Nucleus accumbens (tissue), 56 donors: ENCODE data around the gene SELPLG.
"Not testable (repeated sequence)": the region's sequence is repeated elsewhere in the genome, so short reads cannot be mapped to it uniquely, and the experiment has no call there.

ENCODE experiments used
- DNase-seq, 56 donors: peaks; one replicate each; lab custom pipeline; 2025; lab: John Stamatoyannopoulos, UW

SELPLG gene

DNA sequence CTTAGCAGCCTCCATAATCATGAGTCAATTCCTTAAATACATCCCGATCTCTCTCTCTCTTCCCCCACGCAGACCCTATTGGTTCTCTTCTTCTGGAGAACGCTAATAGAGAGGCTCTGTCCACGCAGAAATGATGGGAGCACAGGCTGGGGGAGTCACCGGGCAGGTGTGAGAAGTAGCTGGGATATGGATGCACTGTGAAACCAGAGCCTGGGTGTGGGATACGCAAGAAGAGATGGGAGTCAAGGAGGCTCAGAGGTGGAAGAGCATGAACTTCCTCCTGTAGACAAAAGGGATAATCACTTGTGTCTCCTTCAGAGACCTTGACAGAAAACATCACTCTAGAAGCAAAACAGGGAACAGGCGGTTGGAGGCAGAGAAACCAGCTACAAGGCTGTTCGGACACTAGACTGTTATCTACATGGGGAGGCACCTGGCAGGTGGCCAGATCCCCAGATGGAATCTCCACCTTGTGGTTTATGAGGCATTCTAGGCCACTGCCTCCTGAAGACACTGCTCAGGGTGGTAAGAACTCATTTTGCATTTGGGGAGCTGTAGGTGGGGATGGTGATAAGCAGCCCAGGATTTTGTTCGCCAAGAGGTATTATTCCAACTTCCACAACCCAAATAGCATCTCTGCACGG is 7.2 kb upstream of the SELPLG start:
- no peak for DNase-seq

GRCh38 chr12:108638997-108639822 is 5.5 kb upstream of the SELPLG start:
- no peak for DNase-seq

DNA sequence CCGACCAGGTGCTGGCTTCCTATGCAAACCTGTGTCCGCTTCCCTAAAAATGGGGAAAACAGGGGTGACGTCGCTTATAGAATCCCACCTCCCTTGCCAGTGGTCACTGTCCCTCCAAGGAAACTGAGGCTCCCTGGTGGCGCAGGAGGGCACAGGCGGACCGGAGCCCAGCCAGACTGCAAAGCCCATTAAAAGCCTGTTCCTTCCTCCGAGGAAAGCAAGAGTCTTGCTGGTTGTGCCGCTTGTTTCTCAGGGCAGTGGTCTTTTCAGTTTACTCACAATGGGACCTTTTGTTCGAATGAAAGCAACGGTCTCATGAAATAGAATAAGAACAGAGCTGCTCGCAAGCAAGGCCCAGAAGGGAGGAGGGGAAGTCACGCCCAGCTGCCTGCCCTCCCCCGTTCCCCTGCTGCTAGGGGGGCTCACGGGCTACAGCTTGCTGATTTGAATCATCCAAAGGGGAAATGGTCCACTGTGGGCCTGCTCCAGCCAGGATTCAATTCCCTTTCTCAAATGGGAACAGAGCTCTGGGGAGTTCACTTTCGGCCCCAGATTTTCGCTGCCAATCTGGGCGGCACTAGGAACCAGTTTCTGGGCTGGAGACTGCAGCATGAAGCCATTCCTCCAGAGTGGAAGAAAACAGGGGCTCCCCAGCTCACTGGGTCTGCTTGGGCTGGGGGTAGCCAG is 4.6 kb upstream of the SELPLG start:
- DNase-seq, result peak; percentile 17 to 89 (median 70)

DNA sequence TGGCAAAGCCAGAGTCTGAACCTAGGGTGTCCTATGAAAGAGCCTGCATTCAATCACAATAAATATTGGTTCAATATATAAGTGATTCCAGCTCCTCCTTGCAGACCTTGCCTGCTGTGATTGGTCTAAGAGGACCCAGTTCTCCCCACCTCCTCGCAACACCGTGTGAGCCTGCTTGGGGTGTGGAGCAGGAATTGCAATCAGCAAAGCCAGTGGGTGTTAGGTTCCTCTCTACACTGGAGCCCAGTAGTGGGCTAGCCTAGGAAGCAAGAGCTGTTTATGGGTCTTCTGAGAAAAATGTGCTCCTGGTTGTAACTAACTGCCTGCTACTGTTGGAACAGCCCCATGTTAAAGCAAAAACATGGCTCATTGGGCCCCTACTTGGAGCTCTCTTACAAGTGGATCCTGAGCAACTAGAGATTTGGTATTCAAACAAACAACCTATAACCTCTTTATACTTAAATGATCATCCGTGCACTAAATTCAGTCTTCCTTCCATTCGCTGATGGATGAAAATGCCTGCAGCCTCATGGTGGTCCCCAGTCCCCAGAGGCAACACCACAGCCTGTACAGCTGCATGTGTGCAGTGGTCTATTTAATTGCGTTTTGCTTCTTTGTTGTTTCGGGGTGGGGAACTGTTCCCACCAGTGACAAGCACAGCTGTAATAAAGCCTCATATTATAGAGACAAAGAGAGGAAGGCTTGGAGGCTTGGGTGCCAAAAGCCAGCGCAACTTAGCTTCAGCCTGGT is 3.7 kb upstream of the SELPLG start:
- DNase-seq, result peak in 3 of 56 donors; percentile 12 to 29 (median 22)

- no peak for DNase-seq
Measured at GRCh38 chr12:108635997-108636808, 2.5 kb upstream of the SELPLG start.

DNA sequence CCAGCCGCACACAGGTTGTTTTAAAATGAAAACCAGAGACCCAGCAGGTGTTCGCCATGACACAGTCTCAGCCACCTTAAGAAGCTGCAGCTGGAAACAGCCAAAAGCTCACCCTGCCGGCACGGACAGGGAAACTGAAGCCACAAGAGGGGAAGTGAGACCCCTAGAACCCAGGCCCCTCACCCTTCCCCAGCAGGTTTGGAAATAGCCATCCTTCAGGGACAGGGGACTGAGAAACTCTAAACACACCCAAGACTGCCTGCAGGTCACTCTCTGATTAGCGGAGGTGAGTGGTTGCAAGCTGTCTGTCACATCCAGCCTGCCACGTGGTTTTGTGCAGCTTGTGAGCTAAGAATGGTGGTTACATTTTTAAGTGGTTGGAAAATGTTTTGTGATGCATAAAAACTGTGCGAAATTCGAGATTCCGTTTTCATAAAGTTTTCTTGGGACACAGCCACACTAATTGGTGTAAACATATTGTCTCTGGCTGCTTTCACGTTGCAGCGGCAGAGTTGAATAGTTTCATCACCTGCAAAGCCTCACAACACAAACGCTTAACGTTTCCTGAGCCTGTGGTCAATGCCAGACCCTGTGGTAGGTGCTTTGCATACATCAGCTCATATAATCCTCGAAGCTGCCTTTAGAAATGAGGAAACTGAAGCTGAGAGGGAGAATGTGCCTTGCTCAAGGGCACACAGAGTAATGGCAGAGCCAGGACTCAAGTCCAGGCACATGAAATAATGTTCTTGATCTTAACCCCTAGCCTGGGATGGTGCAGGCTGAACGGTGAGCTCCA is 1.7 kb upstream of the SELPLG start:
- DNase-seq, result no peak

- DNase-seq, result peak in 2 of 56 donors; percentile 26 to 27
Measured at GRCh38 chr12:108634341-108634751, 652 bp upstream of the SELPLG start.

GRCh38 chr12:108633081-108633533 is 587 bp downstream of the SELPLG start:
- no peak for DNase-seq

GRCh38 chr12:108631261-108631660 is 2.4 kb downstream of the SELPLG start:
- DNase-seq, result not testable (repeated sequence)

GRCh38 chr12:108630481-108631207 is 3.0 kb downstream of the SELPLG start:
- DNase-seq, result no peak

GRCh38 chr12:108629824-108630476 is 3.7 kb downstream of the SELPLG start:
- no peak for DNase-seq

- no peak for DNase-seq
Measured at GRCh38 chr12:108629151-108629550, 4.5 kb downstream of the SELPLG start.

GRCh38 chr12:108627134-108627920 is 6.4 kb downstream of the SELPLG start:
- DNase-seq, result no peak

- no peak for DNase-seq
Measured at GRCh38 chr12:108625228-108625627, 8.5 kb downstream of the SELPLG start.

- no peak for DNase-seq
Measured at GRCh38 chr12:108623577-108623976, 10.1 kb downstream of the SELPLG start.

DNA sequence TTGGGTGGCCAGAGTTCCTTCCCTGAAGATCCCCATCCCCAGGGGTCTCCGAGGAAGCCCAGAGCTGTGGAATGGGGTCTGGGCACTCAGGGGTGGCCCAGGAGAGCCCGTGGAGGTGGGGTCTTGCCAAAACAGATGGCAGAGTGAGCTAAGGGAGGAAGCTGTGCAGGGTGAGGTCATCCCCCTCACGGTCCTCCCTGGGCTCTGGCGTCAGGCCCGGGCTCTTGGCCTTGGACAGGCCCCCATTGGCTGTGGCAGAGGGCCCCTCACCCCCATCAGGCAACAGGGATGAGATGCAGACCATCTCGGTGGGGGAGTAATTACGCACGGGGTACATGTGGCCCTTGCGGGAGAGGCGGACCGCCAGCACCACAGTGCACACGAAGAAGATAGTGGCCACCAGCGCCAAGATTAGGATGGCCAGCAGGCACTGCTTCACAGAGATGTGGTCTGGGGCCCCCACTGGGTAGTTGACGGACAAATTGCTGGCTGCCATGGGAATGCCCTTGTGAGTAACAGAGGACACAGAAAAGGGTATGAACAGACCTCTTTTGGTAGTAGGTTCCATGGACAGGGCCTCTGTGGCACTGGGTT is 10.7 kb downstream of the SELPLG start:
- DNase-seq, result no peak
